Stimulated activated CD4-positive, alpha-beta T cell treated with anti-CD3 and anti-CD28 coated beads, Interleukin-2, amount 100 ng/mL, for 48 hours (primary cell): ENCODE results near the gene SLC4A11.
"Not testable (repeated sequence)": the region's sequence is repeated elsewhere in the genome, so short reads cannot be mapped to it uniquely, and the experiment has no call there.

ENCODE experiments used
- DNase-seq, 2 donors: peaks; one replicate each; pipeline ENCODE4 v3.0.0-alpha.2; 2020

The SLC4A11 gene

GRCh38 chr20:3199976-3200755, 38.8 kb downstream of the SLC4A11 start:
- no peak for DNase-seq

- DNase-seq = no peak
Observed at GRCh38 chr20:3199206-3199605, 39.8 kb downstream of the SLC4A11 start.

- DNase-seq = no peak
Observed at GRCh38 chr20:3195590-3196237, 43.3 kb downstream of the SLC4A11 start.

GRCh38 chr20:3194617-3195280, 44.2 kb downstream of the SLC4A11 start:
- no peak for DNase-seq

- DNase-seq = no peak
Observed at GRCh38 chr20:3193806-3194616, 45.0 kb downstream of the SLC4A11 start.

GRCh38 chr20:3192226-3193015, 46.6 kb downstream of the SLC4A11 start:
- no peak for DNase-seq

GRCh38 chr20:3190681-3191111, 48.3 kb downstream of the SLC4A11 start:
- DNase-seq = no peak

GRCh38 chr20:3189561-3190131, 49.3 kb downstream of the SLC4A11 start:
- no peak for DNase-seq

GRCh38 chr20:3188823-3189413, 50.1 kb downstream of the SLC4A11 start:
- no peak for DNase-seq

GRCh38 chr20:3187861-3188260, 51.1 kb downstream of the SLC4A11 start:
- DNase-seq = not testable (repeated sequence)

- DNase-seq = no peak
Observed at GRCh38 chr20:3183896-3184612, 54.9 kb downstream of the SLC4A11 start.

- DNase-seq = not testable (repeated sequence)
Observed at GRCh38 chr20:3182429-3182828, 56.6 kb downstream of the SLC4A11 start.

- no peak for DNase-seq
Observed at GRCh38 chr20:3181270-3181669, 57.7 kb downstream of the SLC4A11 start.

GRCh38 chr20:3180319-3180718, 58.7 kb downstream of the SLC4A11 start:
- DNase-seq = no peak

- no peak for DNase-seq
Observed at GRCh38 chr20:3177746-3178485, 61.1 kb downstream of the SLC4A11 start.
